SK-N-SH treated with all-trans-retinoic acid at 6 μM for 48 hours (cell line): ENCODE data around the gene PIK3CA.

Experiments used
- ATAC-seq: fragments of 200-7000 bp; cut with Tn5 transposase; 3 replicates; pipeline ENCODE4 v1.9.1; 2020; ENCODE audit warnings: mild to moderate bottlenecking, moderate library complexity
- ARNTL ChIP-seq: fragments of 450-650 bp; formaldehyde crosslinking; IDR thresholded peaks from 2 replicates; pipeline ENCODE4 v1.5.0; 2020; ENCODE audit warnings: low read depth, mild to moderate bottlenecking, moderate library complexity, borderline replicate concordance
- CREB5 ChIP-seq: fragments of 250-450 bp; sonication (Bioruptor Pico); IDR thresholded peaks from 2 replicates; pipeline ENCODE4 v1.5.1; 2020; ENCODE audit warnings: low read depth, mild to moderate bottlenecking, moderate library complexity
- CSDC2 ChIP-seq: fragments of 250-450 bp; sonication (Bioruptor Pico); IDR thresholded peaks from 2 replicates; pipeline ENCODE4 v1.5.0; 2020; ENCODE audit warnings: mild to moderate bottlenecking, moderate library complexity
- CSRNP3 ChIP-seq: fragments of 250-450 bp; sonication (Bioruptor Pico); IDR thresholded peaks from 2 replicates; pipeline ENCODE4 v1.5.1; 2021; ENCODE audit warnings: mild to moderate bottlenecking, moderate library complexity
- ESRRG ChIP-seq: fragments of 250-450 bp; sonication (Bioruptor Pico); IDR thresholded peaks from 2 replicates; pipeline ENCODE4 v1.6.1; 2021; ENCODE audit warnings: mild to moderate bottlenecking
- GLIS3 ChIP-seq: fragments of 250-450 bp; sonication (Bioruptor Pico); IDR thresholded peaks from 2 replicates; pipeline ENCODE4 v1.5.0; 2020; ENCODE audit warnings: mild to moderate bottlenecking, moderate library complexity
- ISL1 ChIP-seq: fragments of 250-450 bp; sonication (Bioruptor Pico); IDR thresholded peaks from 2 replicates; pipeline ENCODE4 v2.1.2; 2022; ENCODE audit warnings: mild to moderate bottlenecking, moderate library complexity
- OSR1 ChIP-seq: fragments of 250-450 bp; sonication (Bioruptor Pico); IDR thresholded peaks from 2 replicates; pipeline ENCODE4 v1.8.0; 2022; ENCODE audit warnings: moderate library complexity, mild to moderate bottlenecking, inconsistent platforms
- PATZ1 ChIP-seq: fragments of 250-450 bp; sonication (Bioruptor Pico); IDR thresholded peaks from 2 replicates; pipeline ENCODE4 v1.8.0; 2020; ENCODE audit warnings: mild to moderate bottlenecking, moderate library complexity, borderline replicate concordance
- POU6F1 ChIP-seq: fragments of 250-450 bp; sonication (Bioruptor Pico); IDR thresholded peaks from 2 replicates; pipeline ENCODE4 v1.8.0; 2021; ENCODE audit warnings: low read depth, mild to moderate bottlenecking, moderate library complexity, borderline replicate concordance
- PPARA ChIP-seq: fragments of 250-450 bp; sonication (Bioruptor Pico); IDR thresholded peaks from 2 replicates; pipeline ENCODE4 v1.5.0; 2020; ENCODE audit warnings: mild to moderate bottlenecking, borderline replicate concordance
- RARB ChIP-seq: fragments of 250-450 bp; sonication (Bioruptor Pico); IDR thresholded peaks from 2 replicates; pipeline ENCODE4 v1.8.0; 2021; ENCODE audit warnings: mild to moderate bottlenecking, moderate library complexity
- TCF4 ChIP-seq: fragments of 250-450 bp; sonication (Bioruptor Pico); IDR thresholded peaks from 2 replicates; pipeline ENCODE4 v1.8.0; 2021; ENCODE audit warnings: mild to moderate bottlenecking, moderate library complexity, borderline replicate concordance
- TSHZ2 ChIP-seq: fragments of 250-450 bp; sonication (Bioruptor Pico); IDR thresholded peaks from 2 replicates; pipeline ENCODE4 v1.5.0; 2020; ENCODE audit warnings: mild to moderate bottlenecking, moderate library complexity
- ZC3H10 ChIP-seq: fragments of 250-450 bp; sonication (Bioruptor Pico); IDR thresholded peaks from 2 replicates; pipeline ENCODE4 v1.5.1; 2021; ENCODE audit warnings: mild to moderate bottlenecking, moderate library complexity
- ZFP3 ChIP-seq: fragments of 250-450 bp; sonication (Bioruptor Pico); IDR thresholded peaks from 2 replicates; pipeline ENCODE4 v1.5.0; 2020; ENCODE audit warnings: mild to moderate bottlenecking, moderate library complexity
- ZFP30 ChIP-seq: fragments of 450-650 bp; formaldehyde crosslinking; IDR thresholded peaks from 2 replicates; pipeline ENCODE4 v1.5.0; 2022; ENCODE audit warnings: mild to moderate bottlenecking, moderate library complexity
- ZNF565 ChIP-seq: fragments of 450-650 bp; formaldehyde crosslinking; conservative IDR thresholded peaks from 2 replicates; pipeline ENCODE4 v1.5.0; 2020; ENCODE audit warnings: low read depth, mild to moderate bottlenecking, moderate library complexity
- ZNF70 ChIP-seq: fragments of 450-650 bp; formaldehyde crosslinking; IDR thresholded peaks from 2 replicates; pipeline ENCODE4 v1.5.0; 2020; ENCODE audit warnings: mild to moderate bottlenecking, moderate library complexity
- ZNF8 ChIP-seq: fragments of 450-650 bp; formaldehyde crosslinking; IDR thresholded peaks from 2 replicates; pipeline ENCODE4 v1.5.0; 2020; ENCODE audit warnings: mild to moderate bottlenecking, moderate library complexity

Gene PIK3CA

GRCh38 chr3:179264449-179264848, 116.3 kb downstream of the PIK3CA start (continued):
- TF ChIP-seq TSHZ2 (CRISPR knock-in tag): no peak
- no peak for TF ChIP-seq ZFP3 (CRISPR knock-in tag)

- no peak for ATAC-seq
- TF ChIP-seq ZFP3 (CRISPR knock-in tag) (no peak), RARB (no peak), PPARA (CRISPR knock-in tag) (no peak), GLIS3 (CRISPR knock-in tag) (no peak), ZFP30 (no peak), TSHZ2 (CRISPR knock-in tag) (no peak), ZNF565 (CRISPR knock-in tag) (no peak), POU6F1 (CRISPR knock-in tag) (no peak), CREB5 (CRISPR knock-in tag) (no peak), ZNF8 (CRISPR knock-in tag) (no peak), ARNTL (no peak), TCF4 (CRISPR knock-in tag) (no peak), CSDC2 (CRISPR knock-in tag) (no peak), ZNF70 (CRISPR knock-in tag) (no peak), CSRNP3 (CRISPR knock-in tag) (no peak), ZC3H10 (CRISPR knock-in tag) (no peak), OSR1 (CRISPR knock-in tag) (no peak), ESRRG (CRISPR knock-in tag) (no peak), PATZ1 (CRISPR knock-in tag) (no peak), ISL1 (CRISPR knock-in tag) (no peak)
Measured at GRCh38 chr3:179265092-179265491, 116.9 kb downstream of the PIK3CA start.
